Measurements from ENCODE around the gene STIL.

- no peak for TF ChIP-seq NPAS2 (CRISPR knock-in tag; IDR thresholded peaks at IDR 0.05; ENCODE audit: borderline replicate concordance)
- TF ChIP-seq POLR2AphosphoS2 (conservative IDR thresholded peaks at IDR 0.05; ENCODE audit: low read length) = no peak
- TF ChIP-seq CBX2 (IDR thresholded peaks at IDR 0.05; ENCODE audit: borderline replicate concordance, low read depth) = no peak
- no peak for TF ChIP-seq ELK1 (IDR thresholded peaks at IDR 0.05; ENCODE audit: low read depth, low read length)
- TF ChIP-seq, protein P1, sequence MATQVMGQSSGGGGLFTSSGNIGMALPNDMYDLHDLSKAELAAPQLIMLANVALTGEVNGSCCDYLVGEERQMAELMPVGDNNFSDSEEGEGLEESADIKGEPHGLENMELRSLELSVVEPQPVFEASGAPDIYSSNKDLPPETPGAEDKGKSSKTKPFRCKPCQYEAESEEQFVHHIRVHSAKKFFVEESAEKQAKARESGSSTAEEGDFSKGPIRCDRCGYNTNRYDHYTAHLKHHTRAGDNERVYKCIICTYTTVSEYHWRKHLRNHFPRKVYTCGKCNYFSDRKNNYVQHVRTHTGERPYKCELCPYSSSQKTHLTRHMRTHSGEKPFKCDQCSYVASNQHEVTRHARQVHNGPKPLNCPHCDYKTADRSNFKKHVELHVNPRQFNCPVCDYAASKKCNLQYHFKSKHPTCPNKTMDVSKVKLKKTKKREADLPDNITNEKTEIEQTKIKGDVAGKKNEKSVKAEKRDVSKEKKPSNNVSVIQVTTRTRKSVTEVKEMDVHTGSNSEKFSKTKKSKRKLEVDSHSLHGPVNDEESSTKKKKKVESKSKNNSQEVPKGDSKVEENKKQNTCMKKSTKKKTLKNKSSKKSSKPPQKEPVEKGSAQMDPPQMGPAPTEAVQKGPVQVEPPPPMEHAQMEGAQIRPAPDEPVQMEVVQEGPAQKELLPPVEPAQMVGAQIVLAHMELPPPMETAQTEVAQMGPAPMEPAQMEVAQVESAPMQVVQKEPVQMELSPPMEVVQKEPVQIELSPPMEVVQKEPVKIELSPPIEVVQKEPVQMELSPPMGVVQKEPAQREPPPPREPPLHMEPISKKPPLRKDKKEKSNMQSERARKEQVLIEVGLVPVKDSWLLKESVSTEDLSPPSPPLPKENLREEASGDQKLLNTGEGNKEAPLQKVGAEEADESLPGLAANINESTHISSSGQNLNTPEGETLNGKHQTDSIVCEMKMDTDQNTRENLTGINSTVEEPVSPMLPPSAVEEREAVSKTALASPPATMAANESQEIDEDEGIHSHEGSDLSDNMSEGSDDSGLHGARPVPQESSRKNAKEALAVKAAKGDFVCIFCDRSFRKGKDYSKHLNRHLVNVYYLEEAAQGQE (IDR thresholded peaks at IDR 0.05) = no peak
- TF ChIP-seq NFE2L2 (conservative IDR thresholded peaks at IDR 0.05; ENCODE audit: low read length) = no peak
- no peak for TF ChIP-seq FOXS1 (CRISPR knock-in tag; IDR thresholded peaks at IDR 0.05)
- no peak for TF ChIP-seq RFX5 (IDR thresholded peaks at IDR 0.05)
- no peak for TF ChIP-seq SREBF2 (IDR thresholded peaks at IDR 0.05)
- no peak for TF ChIP-seq KDM1A (IDR thresholded peaks at IDR 0.05; ENCODE audit: low read depth)
- TF ChIP-seq HMGXB4 (CRISPR knock-in tag; IDR thresholded peaks at IDR 0.05; ENCODE audit: borderline replicate concordance) = no peak
Measured at GRCh38 chr1:47229886-47230691, 83.9 kb downstream of the STIL start.

All from A549 (cell line).